Fibroblast of mammary gland (primary cell): ENCODE measurements around the gene ATXN1.

Source experiments
- DNase-seq: peaks from one replicate; pipeline ENCODE4 v3.0.0-alpha.2; 2010; ENCODE audit warnings: low read depth
- H3K4me3 ChIP-seq: 2 replicates; pipeline ENCODE4 v1.5.1; 2011; ENCODE audit warnings: low read depth, mild to moderate bottlenecking, low read length, moderate library complexity; ENCODE audit not compliant: control insufficient read depth
- CTCF ChIP-seq: conservative IDR thresholded peaks from 2 replicates; pipeline ENCODE4 v1.5.1; 2011; ENCODE audit warnings: low read depth, low read length, inconsistent platforms; ENCODE audit not compliant: control insufficient read depth, insufficient read depth

Gene ATXN1

GRCh38 chr6:16649241-16649640 is 112.0 kb downstream of the ATXN1 start:
- no peak for TF ChIP-seq CTCF
- no peak overlapping the region for H3K4me3 ChIP-seq
- DNase-seq, result peak; percentile 30

GRCh38 chr6:16648003-16648402 is 113.3 kb downstream of the ATXN1 start:
- no peak for TF ChIP-seq CTCF
- DNase-seq, result no peak
- no peak overlapping the region for H3K4me3 ChIP-seq

- no peak for DNase-seq
- TF ChIP-seq CTCF, result no peak
These were observed 113.8 kb downstream of the ATXN1 start for GRCh38 chr6:16647422-16647821.

GRCh38 chr6:16644540-16645250 is 116.6 kb downstream of the ATXN1 start:
- no peak for TF ChIP-seq CTCF
- no peak for DNase-seq
- H3K4me3 ChIP-seq, result no peak overlapping the region

More at GRCh38 chr6:16647422-16647821, 113.8 kb downstream of the ATXN1 start:
- no peak overlapping the region for H3K4me3 ChIP-seq

GRCh38 chr6:16639684-16640480 is 121.4 kb downstream of the ATXN1 start:
- DNase-seq, result peak; percentile 87
- no peak for TF ChIP-seq CTCF
- no peak overlapping the region for H3K4me3 ChIP-seq

- no peak for TF ChIP-seq CTCF
- no peak overlapping the region for H3K4me3 ChIP-seq
- DNase-seq, result peak; percentile 61
These were observed 123.6 kb downstream of the ATXN1 start for GRCh38 chr6:16637635-16638034.
